ENCODE data around the gene SOX14.

Gene SOX14

GRCh38 chr3:137737208-137737607, 26.9 kb upstream of the SOX14 start:
- no peak for ATAC-seq
- no peak for TF ChIP-seq ZC3H10 (CRISPR knock-in tag; IDR thresholded peaks at IDR 0.05)
- TF ChIP-seq ZNF70 (CRISPR knock-in tag; IDR thresholded peaks at IDR 0.05) = no peak
- no peak for TF ChIP-seq ZNF8 (CRISPR knock-in tag; IDR thresholded peaks at IDR 0.05)

- TF ChIP-seq CSDC2 (CRISPR knock-in tag; IDR thresholded peaks at IDR 0.05) (no peak), ZNF565 (CRISPR knock-in tag; conservative IDR thresholded peaks at IDR 0.05; ENCODE audit: low read depth) (no peak), ZFP30 (CRISPR knock-in tag; IDR thresholded peaks at IDR 0.05) (no peak), BACH2 (CRISPR knock-in tag; IDR thresholded peaks at IDR 0.05; ENCODE audit: borderline replicate concordance) (no peak), TOX (CRISPR knock-in tag; IDR thresholded peaks at IDR 0.05; ENCODE audit: borderline replicate concordance) (no peak), CSRNP3 (CRISPR knock-in tag; IDR thresholded peaks at IDR 0.05) (no peak)
- ATAC-seq = no peak
These were observed 25.4 kb upstream of the SOX14 start for GRCh38 chr3:137738710-137739109.

DNA sequence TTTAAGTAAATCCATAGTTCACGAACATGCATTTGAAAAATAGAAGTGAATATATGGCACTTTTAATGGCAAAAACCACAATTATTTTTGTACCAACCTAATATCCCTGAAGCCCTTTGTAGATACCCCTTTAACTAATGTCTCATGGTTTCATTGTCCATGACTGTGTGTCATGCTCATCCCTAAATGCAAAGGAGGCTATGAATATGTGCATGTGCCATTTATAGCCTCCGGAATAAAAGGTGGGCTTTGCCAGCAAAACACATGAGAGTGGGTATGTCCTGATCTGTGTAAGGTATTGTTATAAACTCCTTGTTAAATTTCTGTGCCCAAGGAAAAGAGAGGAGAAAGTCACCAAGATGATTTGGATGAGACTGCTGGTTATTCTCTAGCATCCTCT, 20.5 kb upstream of the SOX14 start:
- ATAC-seq = no peak
- TF ChIP-seq, protein P1, sequence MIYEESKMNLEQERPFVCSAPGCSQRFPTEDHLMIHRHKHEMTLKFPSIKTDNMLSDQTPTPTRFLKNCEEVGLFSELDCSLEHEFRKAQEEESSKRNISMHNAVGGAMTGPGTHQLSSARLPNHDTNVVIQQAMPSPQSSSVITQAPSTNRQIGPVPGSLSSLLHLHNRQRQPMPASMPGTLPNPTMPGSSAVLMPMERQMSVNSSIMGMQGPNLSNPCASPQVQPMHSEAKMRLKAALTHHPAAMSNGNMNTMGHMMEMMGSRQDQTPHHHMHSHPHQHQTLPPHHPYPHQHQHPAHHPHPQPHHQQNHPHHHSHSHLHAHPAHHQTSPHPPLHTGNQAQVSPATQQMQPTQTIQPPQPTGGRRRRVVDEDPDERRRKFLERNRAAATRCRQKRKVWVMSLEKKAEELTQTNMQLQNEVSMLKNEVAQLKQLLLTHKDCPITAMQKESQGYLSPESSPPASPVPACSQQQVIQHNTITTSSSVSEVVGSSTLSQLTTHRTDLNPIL (CRISPR knock-in tag; IDR thresholded peaks at IDR 0.05; ENCODE audit: low read depth) = no peak
- TF ChIP-seq OSR1 (CRISPR knock-in tag; IDR thresholded peaks at IDR 0.05) = no peak
- no peak for TF ChIP-seq SNAI2 (CRISPR knock-in tag; IDR thresholded peaks at IDR 0.05)
- TF ChIP-seq ZFP30 (CRISPR knock-in tag; IDR thresholded peaks at IDR 0.05) = no peak
- TF ChIP-seq TSHZ2 (CRISPR knock-in tag; IDR thresholded peaks at IDR 0.05) = no peak
- TF ChIP-seq CSDC2 (CRISPR knock-in tag; IDR thresholded peaks at IDR 0.05) = no peak
- no peak for TF ChIP-seq ISL1 (CRISPR knock-in tag; IDR thresholded peaks at IDR 0.05)
- TF ChIP-seq GLIS3 (CRISPR knock-in tag; IDR thresholded peaks at IDR 0.05) = no peak

DNA sequence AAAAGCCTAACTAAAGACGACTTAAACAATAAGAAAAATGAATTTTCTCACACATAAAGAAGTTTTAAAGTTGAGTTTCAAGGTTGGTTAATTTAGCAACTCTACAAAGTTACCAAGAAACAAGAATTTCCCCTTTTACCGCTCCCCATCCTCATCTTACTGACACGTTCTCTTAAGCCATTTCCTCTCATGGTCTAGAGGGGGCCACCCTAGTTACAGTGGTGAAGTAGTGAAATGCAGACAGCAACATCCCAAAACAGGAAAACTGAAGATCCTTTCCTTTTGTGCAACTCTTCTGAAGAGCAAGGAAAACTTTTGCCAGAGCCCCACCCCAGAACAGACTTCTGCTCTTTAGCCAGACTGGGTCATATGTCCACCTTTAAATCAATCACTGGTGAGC, 17.3 kb upstream of the SOX14 start:
- TF ChIP-seq TSHZ2 (CRISPR knock-in tag; IDR thresholded peaks at IDR 0.05) = no peak
- no peak for TF ChIP-seq ARNTL (CRISPR knock-in tag; IDR thresholded peaks at IDR 0.05; ENCODE audit: borderline replicate concordance, low read depth)
- TF ChIP-seq RARB (CRISPR knock-in tag; IDR thresholded peaks at IDR 0.05) = no peak
- TF ChIP-seq TCF4 (CRISPR knock-in tag; IDR thresholded peaks at IDR 0.05; ENCODE audit: borderline replicate concordance) = no peak
- TF ChIP-seq, protein P1 (CRISPR knock-in tag; IDR thresholded peaks at IDR 0.05; ENCODE audit: low read depth) = no peak
- TF ChIP-seq ZNF565 (CRISPR knock-in tag; conservative IDR thresholded peaks at IDR 0.05; ENCODE audit: low read depth) = no peak
- no peak for TF ChIP-seq ZNF70 (CRISPR knock-in tag; IDR thresholded peaks at IDR 0.05)
- no peak for TF ChIP-seq SNAI2 (CRISPR knock-in tag; IDR thresholded peaks at IDR 0.05)
- TF ChIP-seq ZFP30 (CRISPR knock-in tag; IDR thresholded peaks at IDR 0.05) = no peak
- no peak for TF ChIP-seq ISL1 (CRISPR knock-in tag; IDR thresholded peaks at IDR 0.05)
- no peak for TF ChIP-seq CSDC2 (CRISPR knock-in tag; IDR thresholded peaks at IDR 0.05)
- no peak for TF ChIP-seq GLIS3 (CRISPR knock-in tag; IDR thresholded peaks at IDR 0.05)
- TF ChIP-seq, protein P2, sequence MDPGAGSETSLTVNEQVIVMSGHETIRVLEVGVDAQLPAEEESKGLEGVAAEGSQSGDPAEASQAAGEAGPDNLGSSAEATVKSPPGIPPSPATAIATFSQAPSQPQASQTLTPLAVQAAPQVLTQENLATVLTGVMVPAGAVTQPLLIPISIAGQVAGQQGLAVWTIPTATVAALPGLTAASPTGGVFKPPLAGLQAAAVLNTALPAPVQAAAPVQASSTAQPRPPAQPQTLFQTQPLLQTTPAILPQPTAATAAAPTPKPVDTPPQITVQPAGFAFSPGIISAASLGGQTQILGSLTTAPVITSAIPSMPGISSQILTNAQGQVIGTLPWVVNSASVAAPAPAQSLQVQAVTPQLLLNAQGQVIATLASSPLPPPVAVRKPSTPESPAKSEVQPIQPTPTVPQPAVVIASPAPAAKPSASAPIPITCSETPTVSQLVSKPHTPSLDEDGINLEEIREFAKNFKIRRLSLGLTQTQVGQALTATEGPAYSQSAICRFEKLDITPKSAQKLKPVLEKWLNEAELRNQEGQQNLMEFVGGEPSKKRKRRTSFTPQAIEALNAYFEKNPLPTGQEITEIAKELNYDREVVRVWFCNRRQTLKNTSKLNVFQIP (CRISPR knock-in tag; IDR thresholded peaks at IDR 0.05; ENCODE audit: borderline replicate concordance, low read depth) = no peak
- no peak for TF ChIP-seq PPARA (CRISPR knock-in tag; IDR thresholded peaks at IDR 0.05; ENCODE audit: borderline replicate concordance)
- TF ChIP-seq ESRRG (CRISPR knock-in tag; IDR thresholded peaks at IDR 0.05) = no peak
- TF ChIP-seq CSRNP3 (CRISPR knock-in tag; IDR thresholded peaks at IDR 0.05) = no peak
- TF ChIP-seq ZNF8 (CRISPR knock-in tag; IDR thresholded peaks at IDR 0.05) = no peak
- TF ChIP-seq TOX (CRISPR knock-in tag; IDR thresholded peaks at IDR 0.05; ENCODE audit: borderline replicate concordance) = no peak
- TF ChIP-seq OSR1 (CRISPR knock-in tag; IDR thresholded peaks at IDR 0.05) = no peak
- TF ChIP-seq BACH2 (CRISPR knock-in tag; IDR thresholded peaks at IDR 0.05; ENCODE audit: borderline replicate concordance) = no peak
- ATAC-seq = no peak

Data from SK-N-SH treated with all-trans-retinoic acid at 6 μM for 48 hours (cell line).